GM23338 (cell line): ENCODE data around the gene ENTR1. TPM values are rescaled to one million over a fixed set of nuclear protein-coding genes. Genes with fewer than 3 reads are reported as not detected.
"Not testable (repeated sequence)": the region's sequence is repeated elsewhere in the genome, so short reads cannot be mapped to it uniquely, and the experiment has no call there.

Experiments used
- ATAC-seq: fragments of 200-7000 bp; cut with Tn5 transposase; 3 replicates; pipeline ENCODE4 v1.9.1; 2020
- DNase-seq: peaks from one replicate; pipeline ENCODE4 v3.0.0-alpha.2; 2015; ENCODE audit warnings: low spot score
- H2AFZ ChIP-seq: fragments of 200-600 bp; sonication (generic); 2 replicates; pipeline ENCODE4 v1.8.0; 2016; ENCODE audit warnings: antibody characterized with exemption, mild to moderate bottlenecking, moderate library complexity
- H3F3A ChIP-seq: fragments of 200-600 bp; sonication (generic); replicated peaks from 2 replicates; pipeline ENCODE4 v1.8.0; 2017; ENCODE audit warnings: antibody characterized with exemption, mixed run types, low read depth
- H3K27ac ChIP-seq: fragments of 200-600 bp; sonication (generic); 2 replicates; pipeline ENCODE4 v1.6.1; 2016; ENCODE audit warnings: low read depth
- H3K27me3 ChIP-seq: fragments of 200-600 bp; sonication (generic); 2 replicates; pipeline ENCODE4 v1.8.0; 2016; ENCODE audit warnings: mild to moderate bottlenecking, mixed run types, moderate library complexity; ENCODE audit not compliant: insufficient read depth
- H3K36me3 ChIP-seq: fragments of 200-600 bp; sonication (generic); 2 replicates; pipeline ENCODE4 v1.8.0; 2016; ENCODE audit warnings: mild to moderate bottlenecking; ENCODE audit not compliant: insufficient read depth
- H3K4me1 ChIP-seq: fragments of 200-600 bp; sonication (generic); 2 replicates; pipeline ENCODE4 v1.8.0; 2016; ENCODE audit warnings: mild to moderate bottlenecking, moderate library complexity; ENCODE audit not compliant: insufficient read depth
- H3K4me2 ChIP-seq: fragments of 200-600 bp; sonication (generic); 2 replicates; pipeline ENCODE4 v1.7.1; 2017; ENCODE audit warnings: mixed run types
- H3K4me3 ChIP-seq: fragments of 200-600 bp; sonication (generic); 2 replicates; pipeline ENCODE4 v1.6.1; 2016; ENCODE audit warnings: mixed run types
- H3K79me2 ChIP-seq: fragments of 200-600 bp; sonication (generic); replicated peaks from 2 replicates; pipeline ENCODE4 v1.8.0; 2017; ENCODE audit warnings: mild to moderate bottlenecking; ENCODE audit not compliant: insufficient read depth
- H3K9me2 ChIP-seq: fragments of 200-600 bp; sonication (generic); 2 replicates; pipeline ENCODE4 v1.8.0; 2017; ENCODE audit not compliant: insufficient read depth
- H4K20me1 ChIP-seq: fragments of 200-600 bp; sonication (generic); replicated peaks from 2 replicates; pipeline ENCODE4 v1.8.0; 2017; ENCODE audit warnings: mild to moderate bottlenecking; ENCODE audit not compliant: insufficient read depth
- H3K27ac Mint-ChIP-seq: 2 replicates; pipeline ENCODE4 v1.8.0; 2020; ENCODE audit warnings: inconsistent platforms, mild to moderate bottlenecking, moderate library complexity, mixed read lengths
- H3K27me3 Mint-ChIP-seq: 3 replicates; pipeline ENCODE4 v1.8.0; 2022; ENCODE audit warnings: low read depth, mild to moderate bottlenecking, moderate library complexity, mixed read lengths, inconsistent platforms; ENCODE audit not compliant: insufficient read depth, poor library complexity
- H3K36me3 Mint-ChIP-seq: 3 replicates; pipeline ENCODE4 v1.8.0; 2021; ENCODE audit warnings: low read depth, mild to moderate bottlenecking, inconsistent platforms, moderate library complexity, mixed read lengths
- H3K4me1 Mint-ChIP-seq: 3 replicates; pipeline ENCODE4 v1.8.0; 2020; ENCODE audit warnings: mild to moderate bottlenecking, inconsistent platforms, mixed read lengths
- H3K4me3 Mint-ChIP-seq: 3 replicates; pipeline ENCODE4 v1.8.0; 2021; ENCODE audit warnings: moderate library complexity, mild to moderate bottlenecking, inconsistent platforms, mixed read lengths
- H3K9me3 Mint-ChIP-seq: 3 replicates; pipeline ENCODE4 v1.8.0; 2020; ENCODE audit warnings: moderate library complexity, mild to moderate bottlenecking, inconsistent platforms, mixed read lengths
- ETS1 ChIP-seq: IDR thresholded peaks from 2 replicates; pipeline ENCODE4 v1.6.1; 2016; ENCODE audit warnings: antibody characterized with exemption
- EZH2phosphoT487 ChIP-seq: fragments of 200-600 bp; sonication (generic); IDR thresholded peaks from one replicate; pipeline ENCODE4 v1.8.1; 2018; ENCODE audit warnings: antibody characterized with exemption; ENCODE audit not compliant: unreplicated experiment
- JUNB ChIP-seq: IDR thresholded peaks from one replicate; pipeline ENCODE4 v1.6.1; 2016; ENCODE audit warnings: antibody characterized with exemption; ENCODE audit not compliant: unreplicated experiment
- ZNF331 ChIP-seq: fragments of 250-450 bp; sonication (Bioruptor Pico); IDR thresholded peaks from 2 replicates; pipeline ENCODE4 v1.5.0; 2020; ENCODE audit warnings: low read depth, mild to moderate bottlenecking, moderate library complexity
- ZNF462 ChIP-seq: fragments of 250-450 bp; sonication (Bioruptor Pico); IDR thresholded peaks from 2 replicates; pipeline ENCODE4 v1.5.0; 2020; ENCODE audit warnings: mild to moderate bottlenecking, moderate library complexity
- polyA plus RNA-seq: library from polyadenylated mRNA; unstranded; fragments of >200 nt; fragmentation: Nextera tagmentation; extraction: Ambion mirVana; gene quantifications from 2 replicates; pipeline ENCODE4 v1.2.1, GENCODE V29; 2016
- total RNA-seq: library from RNA; depleted of rRNA; stranded (reverse); fragments of >200 nt; shearing (Covaris generic); gene quantifications from 2 replicates; pipeline ENCODE4 v1.2.3, GENCODE V29; 2014

Gene ENTR1
- total and polyA plus RNA-seq, 2 experiments from 2014 or later: 25.6 to 91.9 TPM

- H3F3A ChIP-seq: 0 out of 2 replicates have a peak, but pooled peaks cover 4% of the 10 kb centered on the region
- TF ChIP-seq EZH2phosphoT487: no peak
- TF ChIP-seq ZNF462: no peak
- no peak for TF ChIP-seq JUNB
- TF ChIP-seq ZNF331 (CRISPR knock-in tag): no peak
- TF ChIP-seq ETS1: no peak
- DNase-seq: no peak
- H3K36me3 ChIP-seq: no peaks in the 10 kb centered on the region; the same call in 1 of the 2 replicates
- Mint-ChIP-seq H3K36me3 (peaks cover 41% of the 10 kb centered on the region), H3K27me3 (peaks cover 5% of the 10 kb centered on the region), H3K27ac (no peak overlapping the region), H3K4me1 (no peaks in the 10 kb centered on the region), H3K9me3 (no peaks in the 10 kb centered on the region), H3K4me3 (no peak overlapping the region)
- ATAC-seq: no peak
- H3K4me2 ChIP-seq: no peak overlapping the region
- H3K4me1 ChIP-seq: no peaks in the 10 kb centered on the region
- no peak overlapping the region for H3K27ac ChIP-seq
- no peaks in the 10 kb centered on the region for H3K9me2 ChIP-seq
- H3K27me3 ChIP-seq: no peaks in the 10 kb centered on the region
- H2AFZ ChIP-seq: no peak overlapping the region
- H3K4me3 ChIP-seq: no peak overlapping the region
- H3K79me2 ChIP-seq: no peaks in the 10 kb centered on the region
- H4K20me1 ChIP-seq: peaks cover 4% of the 10 kb centered on the region; the same call in 1 of the 2 replicates
Measured at GRCh38 chr9:136426787-136427186, 16.4 kb upstream of the ENTR1 start.

- H2AFZ ChIP-seq, H3K9me3 Mint-ChIP-seq, H3F3A ChIP-seq, ATAC-seq, H3K4me1 ChIP-seq, H3K4me3 Mint-ChIP-seq, DNase-seq, H3K27me3 Mint-ChIP-seq, H3K36me3 ChIP-seq, H3K79me2 ChIP-seq, H3K4me3 ChIP-seq, H3K27ac Mint-ChIP-seq, H3K4me1 Mint-ChIP-seq, H3K4me2 ChIP-seq, H4K20me1 ChIP-seq, H3K27me3 ChIP-seq, H3K9me2 ChIP-seq: not testable (repeated sequence)
- 0 out of 2 replicates have a peak overlapping the region, but pooled peaks have one; percentile 19 for H3K27ac ChIP-seq
- H3K36me3 Mint-ChIP-seq: peaks cover 53% of the 10 kb centered on the region
Measured at GRCh38 chr9:136425367-136425766, 15.0 kb upstream of the ENTR1 start.
